ENCODE data around the gene MSANTD1.

Gene MSANTD1

GRCh38 chr4:3239998-3240920 is 8.7 kb upstream of the MSANTD1 start:
- peaks cover 47% of the 10 kb centered on the region for H3K4me1 Mint-ChIP-seq
- H3K27me3 Mint-ChIP-seq (ENCODE audit: low read depth, poor library complexity), result peaks cover 4% of the 10 kb centered on the region
- H3K9me3 Mint-ChIP-seq, result no peaks in the 10 kb centered on the region
- peak overlapping the region; percentile 31 for H3K27ac Mint-ChIP-seq
- TF ChIP-seq CTCF (IDR thresholded peaks at IDR 0.05), result no peak
- peaks cover 28% of the 10 kb centered on the region for H3K36me3 Mint-ChIP-seq (ENCODE audit: low read depth)
- H3K4me3 Mint-ChIP-seq, result no peak overlapping the region
- DNase-seq, result no peak

GRCh38 chr4:3240936-3241522 is 7.9 kb upstream of the MSANTD1 start:
- DNase-seq, result no peak
- peaks cover 4% of the 10 kb centered on the region for H3K27me3 Mint-ChIP-seq (ENCODE audit: low read depth, poor library complexity)
- peaks cover 47% of the 10 kb centered on the region for H3K4me1 Mint-ChIP-seq
- H3K27ac Mint-ChIP-seq, result peak overlapping the region; percentile 92
- H3K36me3 Mint-ChIP-seq (ENCODE audit: low read depth), result peaks cover 28% of the 10 kb centered on the region
- H3K4me3 Mint-ChIP-seq, result no peak overlapping the region
- H3K9me3 Mint-ChIP-seq, result no peaks in the 10 kb centered on the region
- TF ChIP-seq CTCF (IDR thresholded peaks at IDR 0.05), result no peak

GRCh38 chr4:3241898-3242524 is 6.9 kb upstream of the MSANTD1 start:
- Mint-ChIP-seq H3K4me3 (no peak overlapping the region), H3K36me3 (ENCODE audit: low read depth) (peaks cover 28% of the 10 kb centered on the region), H3K27ac (peak overlapping the region; percentile 92), H3K4me1 (peaks cover 47% of the 10 kb centered on the region), H3K9me3 (no peaks in the 10 kb centered on the region), H3K27me3 (ENCODE audit: low read depth, poor library complexity) (peaks cover 4% of the 10 kb centered on the region)
- no peak for DNase-seq
- no peak for TF ChIP-seq CTCF (IDR thresholded peaks at IDR 0.05)

- TF ChIP-seq CTCF (IDR thresholded peaks at IDR 0.05), result no peak
- H3K27ac Mint-ChIP-seq, result peak overlapping the region; percentile 45
- peaks cover 37% of the 10 kb centered on the region for H3K4me1 Mint-ChIP-seq
- peaks cover 23% of the 10 kb centered on the region for H3K36me3 Mint-ChIP-seq (ENCODE audit: low read depth)
- H3K27me3 Mint-ChIP-seq (ENCODE audit: low read depth, poor library complexity), result peaks cover 4% of the 10 kb centered on the region
- H3K4me3 Mint-ChIP-seq, result no peak overlapping the region
- no peak for DNase-seq
- no peaks in the 10 kb centered on the region for H3K9me3 Mint-ChIP-seq
These were observed 5.7 kb upstream of the MSANTD1 start for GRCh38 chr4:3243136-3243780.

GRCh38 chr4:3244002-3244401 is 5.0 kb upstream of the MSANTD1 start:
- no peak for DNase-seq
- TF ChIP-seq CTCF (IDR thresholded peaks at IDR 0.05), result no peak
- Mint-ChIP-seq H3K4me1 (peaks cover 30% of the 10 kb centered on the region), H3K4me3 (no peak overlapping the region), H3K27ac (no peak overlapping the region), H3K9me3 (no peaks in the 10 kb centered on the region), H3K27me3 (ENCODE audit: low read depth, poor library complexity) (peaks cover 4% of the 10 kb centered on the region), H3K36me3 (ENCODE audit: low read depth) (peaks cover 23% of the 10 kb centered on the region)
